ENCODE measurements around the gene PEX14.
A peak's percentile ranks its signal among the peaks of the same experiment; 100 is the strongest.

PEX14 gene

GRCh38 chr1:10598389-10598702 is 123.6 kb downstream of the PEX14 start:
- DNase-seq = peak; percentile 53 to 79

- no peak for DNase-seq
Observed at GRCh38 chr1:10599194-10599861, 124.6 kb downstream of the PEX14 start.

GRCh38 chr1:10601342-10602070 is 126.8 kb downstream of the PEX14 start:
- DNase-seq = peak; percentile 33 to 74

GRCh38 chr1:10602936-10603335 is 128.2 kb downstream of the PEX14 start:
- no peak for DNase-seq

GRCh38 chr1:10604966-10605365 is 130.2 kb downstream of the PEX14 start:
- DNase-seq = peak; percentile 63 to 83

GRCh38 chr1:10606064-10606463 is 131.3 kb downstream of the PEX14 start:
- DNase-seq = no peak

GRCh38 chr1:10607228-10607627 is 132.5 kb downstream of the PEX14 start:
- no peak for DNase-seq

- peak; percentile 35 to 77 for DNase-seq
Observed at GRCh38 chr1:10608690-10609089, 133.9 kb downstream of the PEX14 start.

GRCh38 chr1:10610901-10611600 is 136.3 kb downstream of the PEX14 start:
- DNase-seq = no peak

GRCh38 chr1:10612436-10613160 is 137.8 kb downstream of the PEX14 start:
- no peak for DNase-seq

GRCh38 chr1:10613340-10613739 is 138.6 kb downstream of the PEX14 start:
- DNase-seq = no peak

GRCh38 chr1:10613861-10614260 is 139.1 kb downstream of the PEX14 start:
- DNase-seq = no peak

- DNase-seq = no peak
Observed at GRCh38 chr1:10614377-10615225, 139.9 kb downstream of the PEX14 start.

GRCh38 chr1:10615332-10615731 is 140.6 kb downstream of the PEX14 start:
- DNase-seq = no peak

- no peak for DNase-seq
Observed at GRCh38 chr1:10615932-10616671, 141.4 kb downstream of the PEX14 start.

GRCh38 chr1:10616696-10617095 is 141.9 kb downstream of the PEX14 start:
- no peak for DNase-seq

GRCh38 chr1:10617318-10617717 is 142.6 kb downstream of the PEX14 start:
- DNase-seq = no peak

GRCh38 chr1:10617931-10618885 is 143.5 kb downstream of the PEX14 start:
- no peak for DNase-seq

- DNase-seq = no peak
Observed at GRCh38 chr1:10620776-10621175, 146.0 kb downstream of the PEX14 start.

- DNase-seq = no peak
Observed at GRCh38 chr1:10621906-10622305, 147.2 kb downstream of the PEX14 start.
